CD4-positive, alpha-beta T cell treated with Interleukin-17A for 4 hours (primary cell): ENCODE data around the gene THAP4.
"Not testable (repeated sequence)": the region's sequence is repeated elsewhere in the genome, so short reads cannot be mapped to it uniquely, and the experiment has no call there.

ENCODE experiments used
- DNase-seq: peaks from one replicate; pipeline ENCODE4 v3.0.0-alpha.2; 2020; ENCODE audit warnings: mixed read lengths

Gene THAP4

DNA sequence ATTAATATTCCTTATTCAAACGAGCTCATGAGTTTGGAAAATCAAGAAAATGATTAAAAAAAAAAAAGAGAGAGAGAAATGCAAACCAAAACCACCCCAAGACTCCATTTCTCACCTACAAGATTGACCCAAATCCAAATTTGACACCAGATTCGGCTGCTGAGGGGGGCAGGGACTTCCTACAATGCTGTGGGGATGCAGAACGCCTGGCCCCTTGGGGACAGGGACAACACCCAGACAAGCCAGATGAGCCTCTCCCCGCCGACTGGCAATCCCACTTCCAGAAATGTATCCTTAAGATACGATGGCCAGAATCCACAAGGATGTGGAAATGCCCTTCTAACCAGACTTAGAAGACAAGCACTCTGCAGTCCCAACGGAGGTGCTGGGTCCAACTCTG, 57.7 kb downstream of the THAP4 start:
- DNase-seq = no peak

DNA sequence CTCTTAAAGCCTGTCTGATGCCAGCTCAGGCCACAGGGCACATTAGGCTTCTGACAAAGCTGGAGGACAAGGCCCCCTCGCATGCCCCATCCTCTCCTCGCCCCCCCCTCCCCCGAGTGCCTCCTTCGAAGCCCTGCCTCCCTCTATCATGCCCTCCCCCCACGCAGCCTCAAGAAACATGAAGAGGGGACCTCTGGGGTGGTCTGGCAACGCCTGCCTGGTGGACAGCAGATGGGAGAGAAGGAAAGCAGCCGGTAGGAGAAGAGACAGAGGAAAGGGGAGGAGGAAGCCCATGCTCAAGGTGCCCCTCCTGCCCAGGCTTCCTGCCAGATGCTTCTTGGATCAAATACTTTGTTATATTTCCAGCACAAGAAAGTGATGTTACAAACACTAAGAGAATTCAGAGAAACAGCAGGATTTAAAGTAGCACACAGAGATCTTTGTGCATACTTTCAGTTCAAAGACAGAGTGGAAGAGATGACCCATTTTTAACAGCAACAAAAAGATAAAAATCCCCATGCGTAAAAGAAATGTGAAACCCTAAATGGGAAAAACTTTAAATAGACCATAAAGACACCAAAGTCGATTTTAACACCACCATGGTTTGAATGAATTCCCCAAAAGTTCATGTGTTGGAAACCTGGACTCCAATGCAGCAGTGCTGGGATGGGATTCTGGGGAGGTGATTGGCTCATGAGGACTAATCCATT, 59.4 kb downstream of the THAP4 start:
- DNase-seq = no peak

DNA sequence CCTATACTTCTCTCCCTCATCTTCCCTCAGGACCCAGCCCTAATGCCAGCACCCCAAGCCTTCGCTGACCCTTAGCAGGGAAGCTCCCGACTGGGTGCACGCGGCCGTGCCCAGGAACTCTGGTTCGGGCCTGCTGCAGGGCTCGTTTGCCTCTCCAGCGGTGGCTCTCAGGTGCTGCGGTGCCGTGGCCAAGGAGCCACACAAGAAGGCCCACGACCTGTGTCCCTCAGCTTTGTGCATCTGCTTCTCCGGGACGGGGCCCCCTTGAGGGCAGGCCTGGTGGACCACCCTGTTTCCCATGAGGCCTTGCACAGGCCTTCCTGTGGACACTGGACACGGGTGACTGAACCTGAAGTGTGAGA, 60.7 kb downstream of the THAP4 start:
- DNase-seq = no peak

DNA sequence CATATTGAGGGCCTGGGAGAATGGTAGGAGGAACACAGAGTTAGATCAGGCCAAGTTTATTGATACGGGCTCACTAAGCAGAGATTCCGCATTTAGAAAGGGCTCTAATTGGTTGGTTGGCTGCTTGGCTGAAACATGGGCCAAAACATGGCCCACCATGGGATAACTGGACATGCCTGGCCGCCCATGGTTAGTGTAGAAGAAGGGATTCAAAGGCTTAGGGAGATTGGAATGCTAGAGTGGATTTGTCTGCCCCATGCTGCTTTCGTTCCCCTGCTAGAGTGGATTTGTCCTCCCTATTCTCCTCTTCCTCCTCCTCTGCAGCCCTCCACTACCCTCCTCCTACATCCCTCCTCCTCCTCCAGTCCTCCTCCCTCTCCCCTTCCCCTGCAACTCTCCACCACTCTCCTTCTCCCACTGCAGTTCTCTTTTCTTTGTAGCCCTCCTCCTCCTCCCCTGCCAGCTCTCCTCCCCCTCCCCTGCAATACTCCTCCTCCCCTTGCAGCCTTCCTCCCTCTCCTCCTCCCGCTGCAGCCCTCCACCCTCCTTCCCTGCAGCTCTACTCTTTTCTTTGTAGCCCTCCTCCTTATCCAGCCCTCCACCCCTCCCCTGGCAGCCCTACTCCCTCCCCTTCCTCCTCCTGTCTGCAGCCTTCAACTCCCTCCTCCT, 61.2 kb downstream of the THAP4 start:
- DNase-seq = no peak

DNA sequence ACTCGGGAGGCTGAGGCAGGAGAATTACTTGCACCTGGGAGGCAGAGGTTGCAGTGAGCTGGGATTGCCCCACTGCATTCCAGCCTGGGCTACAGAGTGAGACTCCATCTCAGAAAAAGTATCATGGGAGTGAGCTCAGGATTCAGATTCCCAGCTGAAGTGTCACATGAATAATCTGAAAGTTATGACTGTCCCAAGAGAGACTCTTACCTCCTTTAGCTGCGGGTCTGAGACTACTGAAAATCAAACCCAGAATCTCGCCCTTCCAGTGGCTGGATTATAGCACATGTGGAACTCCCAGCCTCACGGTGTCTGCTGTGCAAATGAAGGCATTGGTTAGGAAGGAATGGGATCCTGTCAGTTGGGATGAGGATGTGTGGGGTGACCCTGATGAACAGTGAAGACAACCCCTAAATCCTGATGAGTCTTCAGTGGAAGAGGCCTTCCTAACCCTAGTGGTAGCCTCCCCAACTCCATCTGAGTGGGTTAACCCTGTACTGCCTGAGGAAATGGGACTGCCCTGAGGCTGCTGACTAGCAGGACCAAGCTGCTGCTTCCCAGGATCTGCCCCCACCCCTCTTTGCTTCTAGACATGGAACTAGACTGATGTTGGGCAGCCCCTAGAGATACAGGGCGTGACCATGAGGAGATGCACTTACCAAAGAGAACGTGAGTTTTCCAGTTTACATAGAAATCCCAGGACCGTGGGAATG, 61.9 kb downstream of the THAP4 start:
- DNase-seq = no peak

DNA sequence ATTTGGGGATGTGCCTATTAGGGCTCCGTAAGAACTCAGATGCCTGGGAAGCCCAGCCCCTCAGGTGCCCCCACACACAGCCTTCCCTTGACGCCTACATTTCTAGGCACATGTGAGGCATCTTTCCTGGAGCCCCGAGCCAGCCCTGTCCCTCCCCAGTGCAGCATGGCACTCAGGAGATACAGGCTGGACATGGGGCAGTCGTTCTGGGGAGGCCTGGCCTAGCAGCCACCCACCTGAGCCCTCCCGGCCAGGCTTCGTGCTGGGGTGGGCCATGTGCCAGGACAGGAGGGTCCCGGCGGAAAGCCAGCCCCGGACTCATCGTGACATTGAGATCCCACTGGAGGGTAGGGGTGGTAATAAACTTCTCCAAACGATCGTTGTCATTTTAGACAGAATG, 63.2 kb downstream of the THAP4 start:
- no peak for DNase-seq

DNA sequence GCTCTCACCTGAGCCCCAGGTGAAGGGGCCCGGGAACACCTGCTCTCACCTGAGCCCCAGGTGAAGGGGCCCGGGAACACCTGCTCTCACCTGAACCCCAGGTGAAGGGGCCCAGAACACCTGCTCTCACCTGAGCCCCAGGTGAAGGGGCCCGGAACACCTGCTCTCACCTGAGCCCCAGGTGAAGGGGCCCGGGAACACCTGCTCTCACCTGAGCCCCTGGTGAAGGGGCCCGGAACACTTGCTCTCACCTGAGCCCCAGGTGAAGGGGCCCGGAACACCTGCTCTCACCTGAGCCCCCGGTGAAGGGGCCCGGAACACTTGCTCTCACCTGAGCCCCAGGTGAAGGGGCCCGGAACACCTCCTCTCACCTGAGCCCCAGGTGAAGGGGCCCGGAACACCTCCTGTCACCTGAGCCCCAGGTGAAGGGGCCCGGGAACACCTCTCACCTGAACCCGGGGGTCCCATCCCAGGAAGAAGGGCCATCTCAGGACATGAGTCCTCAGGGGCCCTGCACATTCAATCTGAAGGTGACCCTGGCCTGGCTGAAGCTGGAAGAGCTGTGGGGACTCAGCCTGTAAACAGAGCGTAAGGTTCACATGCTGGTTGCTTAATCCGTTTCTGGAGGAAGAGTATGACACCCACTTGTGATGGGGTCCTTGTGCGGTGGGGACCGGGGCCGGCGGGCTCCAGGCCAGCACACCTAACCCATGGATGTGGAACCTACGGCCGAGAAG, 63.9 kb downstream of the THAP4 start:
- not testable (repeated sequence) for DNase-seq

DNA sequence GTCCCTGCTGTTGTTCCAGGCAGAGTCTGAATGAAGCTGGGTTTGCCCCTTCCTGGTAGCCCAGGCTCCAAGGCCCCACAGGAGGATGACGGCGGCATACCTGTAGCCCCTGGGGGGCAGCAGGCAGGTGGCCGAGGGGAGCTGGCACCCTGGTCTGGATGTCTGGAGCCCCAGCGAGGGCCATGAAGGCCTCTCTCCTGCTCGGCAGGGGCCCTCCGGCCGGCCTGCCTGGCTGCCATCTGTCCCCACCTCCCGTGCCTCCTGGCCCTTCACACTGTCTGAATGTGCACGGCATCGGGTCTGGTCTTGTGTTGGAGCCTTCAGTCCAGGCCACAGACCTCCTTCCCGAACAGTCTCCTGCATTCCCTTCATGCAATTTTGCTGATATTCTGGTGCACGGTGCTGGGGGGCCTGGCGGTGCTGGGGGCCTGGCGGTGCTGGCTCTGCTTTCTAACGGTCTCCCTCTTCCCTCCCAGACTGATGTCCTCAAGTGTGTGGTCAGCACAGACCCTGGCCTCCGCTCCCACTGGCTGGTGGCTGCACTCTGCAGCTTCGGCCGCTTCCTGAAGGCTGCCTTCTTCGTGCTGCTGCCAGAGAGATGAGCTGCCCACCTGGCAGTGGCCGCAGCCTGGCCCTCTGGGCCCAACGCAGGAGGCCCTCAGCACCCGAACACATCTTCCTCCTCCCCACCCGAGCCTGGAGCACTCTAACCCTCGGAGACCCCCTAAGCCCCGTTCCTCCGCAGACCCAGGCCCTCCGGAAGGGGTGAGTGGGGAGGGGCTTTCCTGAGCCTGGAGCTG, 64.9 kb downstream of the THAP4 start:
- no peak for DNase-seq

DNA sequence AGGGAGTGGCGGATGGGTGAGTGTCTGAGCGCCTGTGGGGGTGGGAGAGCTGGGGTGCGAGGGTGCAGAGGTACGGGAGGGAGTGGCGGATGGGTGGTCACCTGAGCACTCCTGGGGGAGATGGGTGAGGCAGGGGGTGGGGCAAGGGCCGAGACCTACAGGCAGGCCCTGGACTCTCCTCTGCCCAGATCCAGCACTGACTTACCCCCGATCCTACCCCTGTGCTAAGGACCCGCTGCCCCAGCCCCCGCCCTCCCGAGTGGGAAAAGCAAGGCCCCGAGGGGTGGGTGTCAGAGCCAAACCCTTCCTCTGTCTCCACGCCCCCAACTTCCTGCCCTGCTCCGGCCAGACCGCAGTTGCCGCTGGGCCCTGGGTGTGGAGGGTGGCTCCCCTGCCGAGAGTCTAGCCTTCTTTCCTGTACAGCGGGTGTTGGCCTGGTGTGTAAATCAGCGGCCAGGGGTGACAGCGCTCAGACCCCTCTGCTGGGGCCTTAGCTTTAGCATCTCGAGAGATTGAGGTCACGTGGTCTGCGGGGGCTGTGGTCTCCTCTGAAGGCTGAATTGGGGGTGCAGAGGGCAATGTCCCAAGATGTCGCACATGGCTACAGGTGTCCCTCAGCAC, 65.9 kb downstream of the THAP4 start:
- DNase-seq = no peak

DNA sequence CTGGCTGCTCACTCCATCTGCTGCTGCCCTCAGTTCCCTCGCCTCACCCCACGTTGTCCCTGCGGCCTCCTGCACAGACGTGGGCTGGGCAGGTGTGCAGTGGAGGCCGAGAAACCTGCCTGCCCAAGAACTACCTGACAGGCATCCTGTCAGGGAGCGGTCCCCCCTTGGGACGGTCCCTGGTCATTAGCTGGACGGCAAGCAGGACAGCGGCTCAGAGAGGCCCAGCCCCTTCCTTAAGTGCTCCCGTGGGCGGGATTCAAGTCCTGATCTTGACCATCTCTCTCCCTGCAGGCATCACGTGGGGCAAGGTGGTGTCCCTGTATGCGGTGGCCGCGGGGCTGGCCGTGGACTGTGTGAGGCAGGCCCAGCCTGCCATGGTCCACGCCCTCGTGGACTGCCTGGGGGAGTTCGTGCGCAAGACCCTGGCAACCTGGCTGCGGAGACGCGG, 67.1 kb downstream of the THAP4 start:
- DNase-seq = no peak

DNA sequence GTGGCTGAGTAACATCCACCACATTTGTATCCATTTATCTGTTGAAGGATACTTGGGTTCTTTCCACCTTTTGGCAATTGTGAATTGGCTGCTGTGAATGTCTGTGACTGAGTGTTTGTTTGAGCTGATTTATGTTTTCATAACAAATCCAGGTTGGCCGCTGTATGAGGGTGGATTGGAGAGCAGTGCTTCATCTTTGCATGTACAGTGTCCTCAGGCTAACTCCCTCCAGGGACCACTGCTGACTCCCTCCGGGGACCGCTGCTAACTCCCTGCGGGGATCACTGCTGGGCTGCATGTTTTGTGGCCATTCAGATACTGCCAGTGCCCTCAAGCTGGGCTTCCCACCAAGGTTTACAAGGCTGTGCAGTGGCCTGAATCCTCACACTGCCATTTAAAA, 68.2 kb downstream of the THAP4 start:
- no peak for DNase-seq

DNA sequence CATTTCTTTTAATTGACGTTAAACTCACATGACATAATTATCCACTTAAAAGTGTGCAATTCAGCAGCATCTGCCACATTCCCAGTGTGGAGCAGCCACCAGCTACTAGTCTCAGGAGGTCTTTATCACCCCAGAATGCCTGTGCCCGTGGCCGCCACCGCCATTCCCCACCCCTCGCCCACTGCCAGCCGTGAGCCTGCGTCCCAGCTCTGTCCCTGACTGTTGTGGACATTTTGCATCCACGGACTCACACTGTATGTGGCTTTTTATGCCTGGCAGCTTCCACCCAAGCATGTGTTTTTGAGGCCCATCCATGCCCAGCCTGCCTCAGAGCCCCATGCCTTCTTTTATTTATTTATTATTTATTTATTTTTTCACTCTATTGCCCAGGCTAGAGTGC, 69.2 kb downstream of the THAP4 start:
- no peak for DNase-seq

DNA sequence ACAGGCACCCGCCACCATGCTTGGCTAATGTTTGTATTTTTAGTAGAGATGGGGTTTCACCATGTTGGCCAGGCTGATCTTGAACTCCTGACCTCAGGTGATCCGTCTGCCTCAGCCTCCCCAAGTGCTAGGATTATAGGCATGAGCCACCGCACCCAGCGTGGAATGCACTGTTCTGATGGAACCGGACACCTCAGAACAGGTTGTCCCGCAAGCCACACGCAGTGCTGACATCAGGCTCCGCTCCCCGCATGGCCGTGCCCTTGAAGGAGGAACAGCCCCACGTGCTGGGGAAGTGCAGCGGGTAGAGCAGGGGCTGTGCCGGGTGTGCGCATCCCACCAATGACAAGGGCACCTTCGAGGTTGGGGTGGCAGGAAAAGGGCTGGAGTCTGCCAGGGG, 69.7 kb downstream of the THAP4 start:
- DNase-seq = not testable (repeated sequence)

DNA sequence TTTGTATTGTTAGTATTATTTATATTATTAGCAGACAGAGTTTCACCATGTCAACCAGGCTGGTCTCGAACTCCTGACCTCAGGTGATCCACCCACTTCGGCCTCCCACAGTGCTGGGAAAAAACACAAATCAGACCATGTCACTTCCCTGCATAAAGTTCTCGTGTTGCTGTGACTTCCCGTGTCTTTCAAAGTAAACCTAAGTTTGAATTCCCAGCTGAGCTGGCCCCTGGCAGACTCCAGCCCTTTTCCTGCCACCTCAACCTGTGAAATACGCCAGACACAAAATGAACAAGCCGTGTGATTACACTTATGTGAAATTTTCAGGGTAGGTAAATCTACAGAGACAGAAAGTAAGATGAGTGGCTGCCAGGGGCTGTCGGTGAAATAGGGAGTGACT, 70.5 kb downstream of the THAP4 start:
- no peak for DNase-seq

DNA sequence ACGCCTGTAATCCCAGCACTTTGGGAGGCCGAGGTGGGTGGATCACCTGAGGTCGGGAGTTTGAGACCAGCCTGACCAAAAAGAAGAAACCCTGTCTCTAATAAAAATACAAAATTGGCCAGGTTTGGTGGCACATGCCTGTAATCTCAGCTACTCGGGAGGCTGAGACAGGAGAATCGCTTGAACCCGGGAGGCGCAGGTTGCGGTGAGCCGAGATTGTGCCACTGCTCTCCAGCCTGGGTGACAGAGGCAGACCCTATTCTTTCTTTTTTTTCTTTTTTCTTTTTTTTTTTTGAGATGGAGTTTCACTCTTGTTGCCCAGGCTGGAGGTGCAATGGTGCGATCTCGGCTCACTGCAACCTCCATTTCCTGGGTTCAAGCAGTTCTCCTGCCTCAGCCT, 70.9 kb downstream of the THAP4 start:
- DNase-seq = not testable (repeated sequence)

DNA sequence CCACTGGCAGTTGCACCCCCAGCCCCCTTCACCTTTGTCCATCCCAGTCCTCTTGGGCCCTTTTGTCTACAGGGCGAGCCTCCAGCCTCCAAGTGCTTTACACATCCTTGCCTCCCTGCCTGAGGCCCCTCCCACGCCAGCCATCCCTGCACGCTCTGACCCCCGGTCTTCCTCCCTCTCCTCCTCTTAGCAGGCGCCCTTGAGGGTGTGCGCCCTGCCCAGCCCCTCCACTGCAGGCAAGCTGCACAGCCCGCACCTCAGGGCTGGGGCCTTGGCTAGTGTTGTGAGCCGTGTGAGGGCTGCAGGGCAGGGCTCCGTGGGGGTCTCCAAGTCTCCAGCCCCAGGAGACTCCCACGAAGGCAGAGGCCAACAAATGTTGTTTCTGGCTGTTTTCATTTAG, 71.5 kb downstream of the THAP4 start:
- no peak for DNase-seq

DNA sequence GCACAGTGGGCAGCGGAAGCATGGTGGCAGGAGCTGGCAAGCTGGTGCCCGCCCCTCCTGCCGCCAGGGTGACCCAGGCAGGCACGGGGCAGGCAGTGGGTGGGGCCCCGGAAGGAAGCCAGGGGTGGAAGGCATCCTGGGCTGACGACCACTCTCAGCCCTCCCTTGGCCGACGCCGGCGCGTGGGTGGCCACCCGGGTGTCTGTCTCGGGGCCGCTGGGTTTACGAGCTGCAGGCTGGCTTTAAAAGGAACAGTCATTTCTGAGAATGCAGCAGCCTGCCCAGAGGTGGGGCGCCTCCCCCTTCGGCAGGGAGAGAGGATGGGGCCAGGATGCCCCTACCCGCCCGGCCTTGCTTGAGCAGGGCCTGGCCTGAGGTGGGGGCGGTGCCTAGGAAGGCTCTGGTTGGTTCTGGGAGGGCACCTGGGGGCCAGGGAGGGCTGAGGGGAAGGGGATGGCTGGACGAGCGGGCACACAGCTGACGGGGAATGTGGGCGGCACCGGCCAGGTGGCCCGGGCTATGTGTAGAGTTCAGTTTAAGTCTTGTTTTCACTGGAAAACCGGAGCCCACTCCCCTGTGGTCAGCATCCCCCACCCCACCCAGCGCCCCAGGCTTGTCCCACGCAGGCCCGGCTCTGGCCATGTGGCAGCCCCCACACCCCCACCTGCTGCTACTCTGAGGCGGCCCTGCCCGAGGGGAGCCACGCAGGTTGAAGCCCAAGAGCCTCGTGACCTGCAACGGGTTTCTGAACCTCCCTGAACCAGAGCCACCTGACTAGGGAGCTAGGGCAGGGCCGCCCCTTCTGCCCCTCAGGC, 72.2 kb downstream of the THAP4 start:
- no peak for DNase-seq

DNA sequence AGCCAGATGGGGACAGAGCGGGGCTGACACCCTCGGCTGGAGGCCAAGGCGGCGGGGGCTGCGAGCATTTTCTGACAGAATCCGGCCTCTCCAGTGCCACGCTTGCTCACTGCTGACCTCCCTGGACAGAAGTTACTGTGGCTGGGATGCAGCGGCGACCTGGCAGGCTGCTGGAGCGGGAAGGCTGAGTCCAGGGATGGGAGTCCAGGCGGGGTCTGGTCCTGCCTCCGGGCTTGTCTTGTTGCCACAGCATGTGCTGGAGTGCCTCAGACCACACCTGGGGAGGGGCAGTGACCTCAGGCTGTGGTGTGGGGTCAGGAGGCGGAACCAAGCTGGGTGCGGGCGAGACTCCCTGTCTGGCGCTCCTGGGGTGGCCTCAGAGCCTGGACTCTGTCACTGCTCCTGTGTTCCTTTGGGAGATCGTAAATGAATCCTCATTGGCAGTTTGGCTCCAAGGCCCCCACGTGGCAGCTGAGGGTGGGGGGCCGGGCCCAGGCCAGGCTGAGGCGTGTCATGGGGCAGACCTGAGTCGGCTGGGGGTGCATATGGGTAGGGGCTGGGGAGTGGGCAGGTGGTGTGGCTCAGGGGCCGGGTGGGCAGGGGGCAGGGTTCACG, 72.9 kb downstream of the THAP4 start:
- no peak for DNase-seq

DNA sequence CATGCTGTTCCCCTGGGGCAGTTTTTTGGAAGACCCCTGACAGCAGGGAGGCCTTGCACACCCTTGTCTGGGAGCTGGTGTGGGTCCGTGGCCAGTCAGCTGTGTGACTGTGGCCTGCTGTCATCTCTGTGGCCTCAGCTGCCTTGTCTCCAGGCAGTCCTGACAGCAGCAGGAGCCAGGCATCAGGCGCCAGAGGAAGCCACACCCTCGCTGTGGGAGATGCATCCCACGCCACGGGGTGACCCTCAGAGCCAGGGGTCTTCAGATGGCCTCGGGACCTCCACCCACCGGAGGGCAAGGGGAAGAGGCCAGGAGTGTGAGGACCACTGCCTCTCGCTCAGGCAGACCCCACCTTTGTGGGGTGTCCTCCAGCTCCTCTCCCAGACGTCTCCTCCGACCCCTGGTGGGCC, 73.4 kb downstream of the THAP4 start:
- DNase-seq = no peak

DNA sequence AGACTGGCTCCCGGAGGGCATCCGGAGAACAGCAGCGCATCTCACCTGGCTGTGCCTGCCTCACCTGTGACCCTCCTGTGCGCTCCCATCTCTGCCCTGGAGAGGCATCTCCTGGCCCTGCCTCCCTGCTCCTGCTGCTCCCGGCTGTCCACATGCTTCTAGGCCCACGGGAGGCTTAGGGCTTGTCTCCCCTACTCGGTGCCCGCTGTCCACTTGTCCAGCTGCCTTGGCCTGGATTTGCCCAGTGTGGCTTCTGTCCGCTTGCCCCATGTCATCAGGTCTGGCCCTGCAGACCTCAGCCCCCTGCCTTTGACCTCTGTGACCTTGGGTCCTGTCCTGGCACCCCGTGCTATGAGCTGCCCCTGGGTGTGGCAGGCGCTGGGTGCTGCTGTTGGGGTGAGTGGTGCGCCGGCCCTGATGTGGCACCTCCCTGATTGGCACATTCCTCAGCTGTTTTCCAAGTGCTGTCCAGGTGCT, 73.9 kb downstream of the THAP4 start:
- no peak for DNase-seq
